HG03039 (cell line): ENCODE data around the gene CREB5.

Experiments
- ATAC-seq: cut with Tn5 transposase; IDR thresholded peaks from one replicate; pipeline ENCODE4 v1.9.1; 2021; ENCODE audit warnings: mild to moderate bottlenecking, moderate library complexity; ENCODE audit not compliant: unreplicated experiment

The CREB5 gene

GRCh38 chr7:28433699-28434219 lies 21.4 kb downstream of the CREB5 start:
- ATAC-seq: no peak

DNA sequence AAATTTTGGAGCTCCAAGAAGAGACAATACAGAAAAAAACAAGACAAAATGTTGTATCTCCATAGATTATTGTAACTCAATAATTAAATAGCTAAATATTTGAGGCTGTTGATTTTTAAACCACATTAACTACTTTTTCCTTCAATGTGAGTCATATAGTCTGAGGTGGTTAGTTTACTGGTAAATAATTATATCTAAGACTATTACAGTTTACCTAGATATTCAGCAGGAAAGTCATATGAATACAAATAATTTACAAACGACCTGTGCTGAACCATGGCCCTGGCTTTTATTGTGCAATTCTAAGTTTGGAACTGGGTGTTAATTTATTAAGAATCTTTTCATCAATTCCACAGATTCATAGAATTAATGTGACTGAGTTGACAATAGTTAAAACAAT lies 22.2 kb downstream of the CREB5 start:
- ATAC-seq: no peak

GRCh38 chr7:28435152-28435551 lies 22.8 kb downstream of the CREB5 start:
- ATAC-seq: no peak

GRCh38 chr7:28435732-28436378 lies 23.5 kb downstream of the CREB5 start:
- no peak for ATAC-seq

DNA sequence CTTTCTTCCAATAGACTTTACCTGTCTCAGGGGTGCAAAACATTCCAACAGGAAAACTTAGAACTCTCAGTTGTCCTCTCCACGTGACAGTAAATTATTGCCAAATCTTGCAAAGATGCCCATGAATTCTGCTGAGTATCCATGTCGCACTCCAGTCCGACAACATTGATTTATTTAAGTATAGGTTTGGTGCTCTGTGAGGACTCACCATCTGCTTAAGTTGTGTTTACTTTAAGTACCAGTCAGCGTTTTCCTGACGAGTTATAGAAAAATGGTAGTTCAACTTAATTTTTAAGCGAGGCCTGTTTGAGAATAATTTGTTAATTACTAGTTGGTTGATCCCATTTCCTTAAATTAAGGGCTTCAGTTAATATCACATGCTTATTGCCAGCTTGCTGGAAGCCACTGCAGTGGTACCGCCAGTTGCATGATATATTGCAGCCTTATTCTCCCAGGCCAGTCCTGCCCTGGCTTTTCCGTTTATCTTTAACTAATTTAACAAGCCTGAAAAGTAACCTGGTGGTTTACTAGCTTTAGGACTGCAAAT lies 27.8 kb downstream of the CREB5 start:
- no peak for ATAC-seq

DNA sequence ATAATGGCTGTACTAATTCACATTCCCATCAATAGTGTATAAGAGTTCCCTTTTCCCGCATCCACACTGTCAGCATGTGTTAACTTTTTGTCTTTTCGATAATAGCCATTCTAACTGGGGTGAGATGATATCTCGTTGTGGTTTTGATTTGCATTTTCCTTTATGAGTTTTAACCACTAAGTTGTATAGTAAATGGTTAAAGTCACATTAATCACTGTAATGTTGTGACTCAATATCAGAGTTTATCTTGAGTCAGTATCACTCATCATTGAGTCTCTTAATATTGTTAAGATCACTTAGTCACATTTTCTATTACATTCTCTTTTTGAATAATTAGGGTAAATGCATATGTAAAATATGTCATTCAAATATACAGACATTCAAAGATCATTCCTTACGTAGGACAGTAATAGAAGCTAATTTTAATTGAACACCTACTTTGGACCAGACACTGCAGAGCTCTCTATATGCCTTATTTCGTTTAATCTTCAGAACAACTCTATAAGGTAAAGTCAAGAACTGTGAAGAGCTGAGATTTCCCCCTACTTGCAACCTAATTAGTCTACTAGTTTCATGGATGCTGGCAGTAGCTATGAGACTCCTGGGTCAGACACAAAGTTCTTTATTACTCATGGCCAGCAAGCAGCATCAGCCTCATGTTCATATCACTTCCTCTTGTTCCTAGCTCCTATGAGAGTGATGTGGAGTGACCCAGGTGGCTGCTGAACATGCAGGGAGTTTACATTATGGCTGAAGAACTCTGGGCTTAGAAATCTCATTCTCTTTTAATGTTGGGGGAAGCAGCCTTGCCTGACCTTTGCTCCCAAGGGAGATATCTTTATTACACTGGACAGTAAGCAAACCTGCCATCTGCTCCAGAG lies 30.5 kb downstream of the CREB5 start:
- ATAC-seq: no peak

GRCh38 chr7:28446131-28446530 lies 33.8 kb downstream of the CREB5 start:
- ATAC-seq: no peak

DNA sequence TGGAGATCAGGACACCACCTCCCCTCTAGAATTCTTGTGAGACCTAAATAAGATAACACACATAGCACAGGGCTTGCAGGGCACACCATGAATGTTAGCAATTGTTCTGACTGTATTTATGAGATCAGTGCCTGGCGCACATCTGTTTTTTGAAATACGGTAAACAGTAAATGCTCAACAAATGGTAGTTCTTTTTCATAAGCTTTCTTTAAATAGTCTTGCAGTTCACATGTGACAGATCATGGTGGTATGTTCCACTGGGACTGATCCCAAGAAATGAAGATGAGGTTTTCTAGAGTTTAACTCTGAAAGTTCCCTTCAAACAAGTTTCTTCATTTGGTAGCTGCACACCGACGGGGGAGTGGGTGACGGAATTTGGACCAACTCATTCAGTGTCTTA lies 34.8 kb downstream of the CREB5 start:
- ATAC-seq: no peak

DNA sequence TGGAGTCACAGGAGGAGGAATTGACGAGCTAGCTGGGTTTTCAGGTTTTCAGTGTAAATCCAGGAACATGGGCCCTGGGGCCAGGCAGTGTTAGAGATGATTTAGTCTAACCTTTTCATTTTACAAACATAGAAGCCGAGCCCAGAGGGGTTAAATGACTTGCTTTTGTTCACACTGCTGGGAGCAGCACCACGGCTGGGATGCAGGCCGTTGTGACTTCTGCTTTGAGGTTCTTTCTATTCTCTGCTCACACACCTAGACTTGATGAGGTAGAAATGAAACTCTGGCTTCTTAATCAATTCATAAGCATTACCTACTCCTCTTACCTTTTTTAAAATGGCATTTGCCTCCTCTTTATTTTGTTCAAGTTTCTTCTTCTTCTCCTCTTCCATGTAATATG lies 36.4 kb downstream of the CREB5 start:
- no peak for ATAC-seq

DNA sequence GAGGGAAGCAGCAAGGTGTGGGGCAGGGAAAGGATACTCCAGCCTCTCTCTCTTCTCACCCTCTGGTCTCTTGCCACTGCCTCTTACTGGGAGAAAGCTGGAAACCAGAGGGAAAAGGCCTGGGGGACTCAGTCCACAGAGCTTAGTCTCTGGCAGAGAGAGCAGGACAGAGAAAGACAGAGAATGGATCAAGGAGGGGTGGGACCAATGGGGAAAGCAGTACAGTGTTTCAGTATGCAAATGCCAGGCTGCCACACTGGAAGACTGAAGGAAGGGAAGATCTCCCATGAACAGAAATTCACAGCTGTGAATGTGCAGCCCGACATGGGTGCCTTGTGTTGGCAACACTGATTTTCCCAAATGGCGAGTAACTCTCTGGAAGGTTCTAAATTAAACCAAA lies 40.4 kb downstream of the CREB5 start:
- ATAC-seq: no peak

DNA sequence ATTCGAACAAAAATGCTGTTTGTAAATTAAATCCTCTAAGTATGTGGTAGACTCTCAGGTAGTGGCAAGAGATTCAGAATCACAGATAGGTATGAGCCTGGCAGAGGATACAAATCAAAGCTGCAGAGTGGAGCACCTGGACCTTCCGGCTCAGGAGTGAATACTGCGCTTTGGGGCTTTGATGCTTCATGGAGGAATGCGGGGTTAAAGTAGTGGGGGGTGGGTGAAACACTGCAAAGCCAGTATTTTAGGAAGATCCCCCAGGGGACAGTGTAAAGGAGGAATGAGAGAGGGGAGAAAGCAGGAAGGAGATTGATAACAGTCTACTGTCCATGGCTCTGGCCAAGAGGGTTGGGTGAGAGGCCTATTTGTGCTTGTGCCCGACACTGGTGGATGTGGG lies 43.2 kb downstream of the CREB5 start:
- no peak for ATAC-seq

- no peak for ATAC-seq
Measured at GRCh38 chr7:28456044-28456443, 43.7 kb downstream of the CREB5 start.

- no peak for ATAC-seq
Measured at GRCh38 chr7:28458732-28459131, 46.4 kb downstream of the CREB5 start.

- ATAC-seq: no peak
Measured at GRCh38 chr7:28459306-28459705, 47.0 kb downstream of the CREB5 start.

GRCh38 chr7:28465697-28466096 lies 53.4 kb downstream of the CREB5 start:
- ATAC-seq: no peak

- ATAC-seq: no peak
Measured at GRCh38 chr7:28466341-28466740, 54.0 kb downstream of the CREB5 start.

DNA sequence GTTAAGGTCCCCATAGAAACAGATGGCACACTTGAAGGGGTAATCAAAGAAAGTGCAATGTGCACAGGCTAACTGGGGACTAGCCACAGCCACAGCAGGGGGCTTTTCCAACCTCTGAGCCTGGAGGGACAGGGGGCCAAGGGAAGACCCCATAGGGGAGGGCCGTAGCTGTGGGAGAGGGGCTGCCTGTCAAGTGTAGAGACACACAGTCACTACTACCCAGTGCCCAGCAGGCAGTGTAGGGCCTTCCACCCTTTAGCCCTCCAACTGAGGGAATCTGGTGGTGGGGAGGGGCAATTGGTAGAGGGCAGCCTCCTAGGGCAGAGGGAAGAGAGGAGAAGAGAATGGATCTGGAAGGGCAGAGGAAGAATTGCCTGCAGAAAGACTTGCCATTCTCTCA lies 54.6 kb downstream of the CREB5 start:
- no peak for ATAC-seq

- ATAC-seq: no peak
Measured at GRCh38 chr7:28469562-28469961, 57.2 kb downstream of the CREB5 start.

- no peak for ATAC-seq
Measured at GRCh38 chr7:28470344-28470743, 58.0 kb downstream of the CREB5 start.

DNA sequence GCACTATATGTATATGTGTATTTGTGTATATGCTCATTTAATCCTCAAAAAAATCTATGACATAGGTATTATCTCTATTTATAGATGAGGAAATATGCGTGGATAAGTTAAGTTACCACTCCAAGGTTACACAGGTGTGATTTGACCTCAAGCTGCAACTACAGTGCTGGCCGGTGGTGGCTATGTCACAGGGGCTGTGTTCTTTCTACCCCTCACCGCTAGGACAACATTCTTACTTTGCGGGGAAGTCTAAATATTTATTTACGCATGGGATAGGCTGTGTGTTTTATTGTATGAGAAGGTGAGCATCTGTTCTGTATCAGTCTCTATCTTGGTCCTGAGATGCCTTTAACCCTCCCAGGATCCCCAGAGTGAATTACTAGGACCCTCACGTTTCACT lies 60.0 kb downstream of the CREB5 start:
- ATAC-seq: no peak

DNA sequence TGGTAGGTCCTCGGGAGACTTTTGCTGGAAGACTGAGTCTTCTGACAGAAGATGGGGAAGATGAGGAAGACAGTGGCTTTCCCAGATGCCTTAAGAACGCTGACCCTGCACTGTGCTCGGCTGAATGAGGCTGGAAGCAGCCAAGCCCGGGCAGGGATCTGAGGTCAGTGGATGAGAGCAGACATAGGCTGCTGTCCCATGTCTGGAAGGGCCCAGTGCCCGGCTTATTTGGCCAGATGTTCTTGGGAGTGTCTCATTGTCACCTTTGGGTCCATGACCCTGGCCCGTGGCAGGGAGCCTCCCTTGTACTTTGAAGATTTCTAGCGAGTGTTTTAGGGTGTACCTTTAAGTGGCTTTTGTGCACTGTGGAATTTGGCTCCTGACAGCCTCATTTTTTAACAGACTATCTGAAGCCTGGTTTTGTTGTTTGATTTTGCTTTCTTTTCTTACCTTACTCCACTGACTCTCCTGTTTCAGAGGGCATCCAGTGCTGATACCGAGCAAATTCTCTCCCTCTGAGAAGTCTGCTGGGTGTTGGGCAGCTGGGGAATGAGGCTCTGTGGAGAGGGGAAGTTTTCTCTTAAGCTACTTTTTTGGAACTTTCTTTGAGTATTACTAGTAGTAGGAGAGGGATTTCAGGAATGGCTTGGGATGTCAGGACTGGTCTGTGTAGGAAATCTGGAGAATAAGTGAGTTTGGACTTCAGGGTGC lies 61.4 kb downstream of the CREB5 start:
- no peak for ATAC-seq
